ENCODE results near the gene ITPR3.

The ITPR3 gene

DNA sequence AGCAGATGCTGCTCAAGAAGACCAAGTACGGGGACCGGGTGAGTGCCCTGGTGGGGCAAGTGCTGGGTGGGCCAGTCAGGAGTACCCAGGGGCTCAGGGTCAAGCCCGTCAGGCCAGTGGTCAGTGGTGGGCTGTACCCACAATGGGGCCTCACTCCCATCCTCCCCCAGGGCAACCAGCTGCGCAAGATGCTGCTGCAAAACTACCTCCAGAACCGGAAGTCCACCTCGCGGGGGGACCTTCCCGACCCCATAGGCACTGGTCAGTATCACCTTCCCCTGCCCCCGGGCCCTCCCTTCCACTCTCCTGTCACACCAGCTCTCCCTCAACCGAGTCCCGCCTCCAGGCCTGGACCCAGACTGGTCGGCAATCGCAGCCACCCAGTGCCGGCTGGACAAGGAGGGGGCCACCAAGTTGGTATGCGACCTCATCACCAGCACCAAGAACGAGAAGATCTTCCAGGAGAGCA is 63.3 kb downstream of the ITPR3 start:
- no peaks in the 10 kb centered on the region for H3K9me2 ChIP-seq (replicated peaks; ENCODE audit: low read depth, low read length)
- no peaks in the 10 kb centered on the region for H4K20me1 ChIP-seq (ENCODE audit: insufficient read depth, low read length, poor library complexity, severe bottlenecking)
- peaks cover 47% of the 10 kb centered on the region; the same call in 1 of the 2 replicates for H3K36me3 ChIP-seq (ENCODE audit: insufficient read depth, low read length)
- no peaks in the 10 kb centered on the region for H3K4me1 ChIP-seq (ENCODE audit: insufficient read depth, low read length, poor library complexity, severe bottlenecking)
- no peaks in the 10 kb centered on the region for H3K27me3 ChIP-seq (ENCODE audit: insufficient read depth, low read length, poor library complexity, severe bottlenecking)
- no peak overlapping the region for H2AFZ ChIP-seq (ENCODE audit: low read length)
- no peaks in the 10 kb centered on the region for H3K9me3 ChIP-seq (ENCODE audit: insufficient read depth, low read depth, low read length)
- no peaks in the 10 kb centered on the region for H3F3A ChIP-seq (ENCODE audit: low read depth)
- TF ChIP-seq CTCF (conservative IDR thresholded peaks at IDR 0.05; ENCODE audit: low read length) (no peak), EZH2phosphoT487 (IDR thresholded peaks at IDR 0.05; ENCODE audit: borderline replicate concordance) (no peak)
- H3K9ac ChIP-seq (ENCODE audit: low read depth, low read length, poor library complexity, severe bottlenecking): no peak overlapping the region
- H3K79me2 ChIP-seq (ENCODE audit: insufficient read depth, low read length): no peaks in the 10 kb centered on the region
- H3K4me2 ChIP-seq (ENCODE audit: low read depth, low read length, poor library complexity, severe bottlenecking): no peak overlapping the region
- no peak overlapping the region for H3K4me3 ChIP-seq (ENCODE audit: low read length, poor library complexity, severe bottlenecking)

- Histone ChIP-seq H3K9ac (ENCODE audit: low read depth, low read length, poor library complexity, severe bottlenecking) (no peak overlapping the region), H3K4me1 (ENCODE audit: insufficient read depth, low read length, poor library complexity, severe bottlenecking) (no peaks in the 10 kb centered on the region), H3K27me3 (ENCODE audit: insufficient read depth, low read length, poor library complexity, severe bottlenecking) (no peaks in the 10 kb centered on the region), H3K9me3 (ENCODE audit: insufficient read depth, low read depth, low read length) (no peaks in the 10 kb centered on the region), H3F3A (ENCODE audit: low read depth) (no peaks in the 10 kb centered on the region), H2AFZ (ENCODE audit: low read length) (no peak overlapping the region), H4K20me1 (ENCODE audit: insufficient read depth, low read length, poor library complexity, severe bottlenecking) (no peaks in the 10 kb centered on the region), H3K9me2 (replicated peaks; ENCODE audit: low read depth, low read length) (no peaks in the 10 kb centered on the region), H3K36me3 (ENCODE audit: insufficient read depth, low read length) (peaks cover 52% of the 10 kb centered on the region; the same call in 1 of the 2 replicates), H3K4me3 (ENCODE audit: low read length, poor library complexity, severe bottlenecking) (no peak overlapping the region), H3K79me2 (ENCODE audit: insufficient read depth, low read length) (no peaks in the 10 kb centered on the region), H3K4me2 (ENCODE audit: low read depth, low read length, poor library complexity, severe bottlenecking) (no peak overlapping the region)
- TF ChIP-seq EZH2phosphoT487 (IDR thresholded peaks at IDR 0.05; ENCODE audit: borderline replicate concordance) (no peak), CTCF (conservative IDR thresholded peaks at IDR 0.05; ENCODE audit: low read length) (no peak)
These were observed 63.9 kb downstream of the ITPR3 start for GRCh38 chr6:33684983-33685382.

- Histone ChIP-seq H3K36me3 (ENCODE audit: insufficient read depth, low read length) (peaks cover 57% of the 10 kb centered on the region; the same call in 1 of the 2 replicates), H3K9me2 (replicated peaks; ENCODE audit: low read depth, low read length) (no peaks in the 10 kb centered on the region), H2AFZ (ENCODE audit: low read length) (no peak overlapping the region), H4K20me1 (ENCODE audit: insufficient read depth, low read length, poor library complexity, severe bottlenecking) (no peaks in the 10 kb centered on the region), H3K4me3 (ENCODE audit: low read length, poor library complexity, severe bottlenecking) (no peak overlapping the region), H3K79me2 (ENCODE audit: insufficient read depth, low read length) (no peaks in the 10 kb centered on the region), H3K4me1 (ENCODE audit: insufficient read depth, low read length, poor library complexity, severe bottlenecking) (no peaks in the 10 kb centered on the region), H3K9me3 (ENCODE audit: insufficient read depth, low read depth, low read length) (no peaks in the 10 kb centered on the region), H3K4me2 (ENCODE audit: low read depth, low read length, poor library complexity, severe bottlenecking) (no peak overlapping the region), H3F3A (ENCODE audit: low read depth) (no peaks in the 10 kb centered on the region), H3K9ac (ENCODE audit: low read depth, low read length, poor library complexity, severe bottlenecking) (no peak overlapping the region), H3K27me3 (ENCODE audit: insufficient read depth, low read length, poor library complexity, severe bottlenecking) (no peaks in the 10 kb centered on the region)
- no peak for TF ChIP-seq CTCF (conservative IDR thresholded peaks at IDR 0.05; ENCODE audit: low read length)
- no peak for TF ChIP-seq EZH2phosphoT487 (IDR thresholded peaks at IDR 0.05; ENCODE audit: borderline replicate concordance)
These were observed 64.5 kb downstream of the ITPR3 start for GRCh38 chr6:33685411-33686224.
